ENCODE data around the gene ENOX2.
"Not testable (repeated sequence)": the region's sequence is repeated elsewhere in the genome, so short reads cannot be mapped to it uniquely, and the experiment has no call there.

The ENOX2 gene

DNA sequence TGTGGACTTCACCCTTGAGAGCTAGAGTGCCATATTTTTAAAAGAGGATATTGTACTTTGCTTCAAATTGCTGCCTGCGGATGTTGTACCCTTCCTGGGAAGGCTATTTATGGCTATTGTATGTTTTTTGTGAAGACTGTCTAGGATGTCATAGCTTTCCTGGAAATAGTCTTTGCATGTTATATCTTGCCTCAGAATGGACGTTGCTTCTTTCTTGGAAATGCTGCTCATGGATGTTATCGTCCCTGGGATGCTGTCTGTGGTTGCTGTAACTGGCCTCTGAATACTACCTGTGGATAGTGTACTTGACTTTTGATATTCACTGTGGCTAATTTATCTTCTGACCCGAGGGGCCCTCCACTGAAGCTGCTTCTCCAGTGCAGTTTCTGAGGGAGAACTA is 146.8 kb downstream of the ENOX2 start:
- DNase-seq (ENCODE audit: low read depth in 2 of 2): no peak

DNA sequence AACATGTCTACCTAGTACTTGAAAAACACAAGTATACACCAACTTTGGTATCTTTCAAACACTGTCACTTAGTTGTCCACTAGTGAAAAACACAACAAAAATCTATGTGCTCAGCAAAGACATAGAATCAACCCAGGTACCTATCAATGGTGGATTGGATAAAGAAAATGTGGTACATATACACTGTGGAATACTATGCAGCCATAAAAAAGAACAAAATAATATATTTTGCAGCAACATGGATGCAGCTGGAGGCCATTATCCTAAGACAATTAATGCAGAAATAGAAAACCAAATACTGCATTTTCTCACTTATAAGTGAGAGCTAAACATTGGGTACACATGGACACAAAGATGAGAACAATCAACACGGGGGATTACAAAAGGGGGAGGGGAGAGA is 148.7 kb downstream of the ENOX2 start:
- no peak for DNase-seq (ENCODE audit: low read depth in 2 of 2)

DNA sequence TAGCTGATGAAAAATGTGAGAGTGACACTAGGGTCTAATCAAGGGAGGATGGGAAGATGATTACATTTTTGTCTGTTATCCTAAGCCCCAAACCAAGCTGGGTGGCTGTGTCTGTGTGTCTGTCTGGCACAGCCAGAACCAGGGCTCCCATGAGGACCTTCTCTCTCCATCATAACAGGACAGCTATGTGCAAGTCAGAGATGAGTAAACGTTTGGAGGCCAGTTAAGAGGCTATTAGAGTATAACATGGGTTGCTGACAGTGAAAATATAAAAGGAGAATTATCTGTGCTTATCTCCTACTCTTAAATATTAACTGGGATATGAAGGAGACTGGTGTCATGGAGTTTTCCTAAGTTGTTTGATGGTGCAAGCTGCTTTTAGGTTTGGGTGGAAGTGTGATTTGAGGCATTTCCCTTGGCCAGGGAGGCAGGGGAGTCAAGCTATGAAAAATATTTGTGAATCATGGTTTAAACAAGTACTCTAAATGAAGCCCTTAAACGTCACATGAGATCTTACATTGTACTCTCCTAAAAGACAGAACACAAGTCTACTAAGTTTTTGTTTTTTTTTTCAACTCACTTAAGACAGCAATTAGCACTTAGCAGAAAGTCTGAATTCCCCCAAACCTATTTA is 156.2 kb downstream of the ENOX2 start:
- DNase-seq (ENCODE audit: low read depth in 2 of 2): no peak

DNA sequence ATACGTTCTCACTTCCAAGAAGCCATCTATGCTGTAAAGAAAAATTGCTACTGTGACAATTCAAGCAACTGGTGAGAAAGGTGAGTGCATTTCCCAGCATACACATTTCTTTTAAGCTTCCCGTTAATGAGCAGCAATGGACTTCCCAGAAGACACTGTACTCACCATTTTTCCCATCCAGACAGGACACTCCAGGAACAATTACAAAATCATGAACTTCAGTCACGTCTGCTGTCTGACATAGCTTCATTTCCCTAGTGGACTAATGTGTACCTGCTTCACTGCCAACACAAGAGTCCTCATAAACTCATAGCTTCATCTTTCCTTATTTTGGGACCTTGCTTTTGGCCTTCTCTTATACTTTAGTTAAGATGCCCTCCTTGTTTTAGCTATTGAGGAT is 156.9 kb downstream of the ENOX2 start:
- no peak for DNase-seq (ENCODE audit: low read depth in 2 of 2)

DNA sequence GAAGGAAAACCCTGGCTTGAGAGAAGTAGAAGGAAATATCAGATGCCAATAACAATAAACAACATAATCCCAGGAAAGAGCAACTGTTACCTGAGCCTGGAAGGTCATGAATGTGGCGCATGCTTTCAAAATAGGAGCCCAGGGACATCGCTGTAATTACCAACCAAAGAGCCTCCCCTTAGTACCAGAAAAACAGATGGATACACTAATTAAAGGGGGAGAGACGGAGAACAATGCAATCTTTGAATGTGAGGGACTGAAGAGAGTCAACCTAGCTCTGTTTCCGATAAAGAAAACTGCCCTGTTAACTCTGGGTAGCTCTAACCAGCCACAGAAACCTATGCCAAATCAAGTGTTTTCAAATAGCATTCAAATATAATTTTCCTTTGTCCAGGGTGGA is 161.4 kb downstream of the ENOX2 start:
- no peak for DNase-seq (ENCODE audit: low read depth in 2 of 2)

- no peak for DNase-seq (ENCODE audit: low read depth in 2 of 2)
These were observed 161.9 kb downstream of the ENOX2 start for GRCh38 chrX:130741151-130741550.

GRCh38 chrX:130738638-130739195 is 164.3 kb downstream of the ENOX2 start:
- DNase-seq (ENCODE audit: low read depth in 2 of 2): no peak

GRCh38 chrX:130734713-130735112 is 168.3 kb downstream of the ENOX2 start:
- no peak for DNase-seq (ENCODE audit: low read depth in 2 of 2)

GRCh38 chrX:130728208-130728607 is 174.8 kb downstream of the ENOX2 start:
- DNase-seq (ENCODE audit: low read depth in 2 of 2): no peak

- no peak for DNase-seq (ENCODE audit: low read depth in 2 of 2)
These were observed 176.3 kb downstream of the ENOX2 start for GRCh38 chrX:130726661-130727060.

DNA sequence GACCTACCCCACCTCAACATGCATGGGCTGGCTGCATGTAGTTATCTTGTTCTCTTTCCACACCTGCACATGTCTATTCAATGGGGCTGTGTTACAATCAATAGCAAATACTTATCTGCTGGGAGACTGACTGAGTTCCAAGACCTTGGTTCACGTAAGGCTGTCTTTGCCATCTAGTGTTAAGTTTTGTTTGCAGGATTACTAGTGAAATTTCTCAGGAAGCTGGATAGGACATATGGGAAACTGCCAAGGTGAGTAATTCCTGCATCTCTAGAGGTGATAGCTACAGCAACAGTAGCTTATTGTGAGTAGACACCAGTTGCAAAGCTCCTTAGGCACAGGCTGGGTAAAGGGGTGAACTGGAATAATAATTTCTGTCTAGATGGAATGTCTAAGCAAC is 177.5 kb downstream of the ENOX2 start:
- DNase-seq (ENCODE audit: low read depth in 2 of 2): no peak

DNA sequence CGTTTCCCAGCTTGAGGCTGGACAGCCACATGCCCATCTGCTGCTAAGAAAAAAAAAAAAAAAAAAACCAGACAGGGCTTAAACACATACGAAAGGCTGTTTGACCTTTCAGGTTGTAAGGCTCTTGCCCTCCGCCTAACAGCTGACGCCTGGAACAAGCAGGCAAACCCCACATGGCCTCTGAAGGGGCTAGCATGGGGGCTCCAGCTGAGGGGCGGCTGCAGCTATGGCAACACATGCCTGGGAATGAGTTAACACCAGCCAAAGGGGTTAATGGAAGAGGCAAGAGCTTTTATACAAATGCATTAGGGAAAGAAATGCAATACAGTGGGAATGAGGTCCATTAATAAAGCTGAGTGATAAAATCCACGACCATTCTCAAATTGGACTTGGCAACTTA is 183.6 kb downstream of the ENOX2 start:
- DNase-seq (ENCODE audit: low read depth in 2 of 2): no peak

- DNase-seq (ENCODE audit: low read depth in 2 of 2): no peak
These were observed 184.9 kb downstream of the ENOX2 start for GRCh38 chrX:130718137-130718536.

DNA sequence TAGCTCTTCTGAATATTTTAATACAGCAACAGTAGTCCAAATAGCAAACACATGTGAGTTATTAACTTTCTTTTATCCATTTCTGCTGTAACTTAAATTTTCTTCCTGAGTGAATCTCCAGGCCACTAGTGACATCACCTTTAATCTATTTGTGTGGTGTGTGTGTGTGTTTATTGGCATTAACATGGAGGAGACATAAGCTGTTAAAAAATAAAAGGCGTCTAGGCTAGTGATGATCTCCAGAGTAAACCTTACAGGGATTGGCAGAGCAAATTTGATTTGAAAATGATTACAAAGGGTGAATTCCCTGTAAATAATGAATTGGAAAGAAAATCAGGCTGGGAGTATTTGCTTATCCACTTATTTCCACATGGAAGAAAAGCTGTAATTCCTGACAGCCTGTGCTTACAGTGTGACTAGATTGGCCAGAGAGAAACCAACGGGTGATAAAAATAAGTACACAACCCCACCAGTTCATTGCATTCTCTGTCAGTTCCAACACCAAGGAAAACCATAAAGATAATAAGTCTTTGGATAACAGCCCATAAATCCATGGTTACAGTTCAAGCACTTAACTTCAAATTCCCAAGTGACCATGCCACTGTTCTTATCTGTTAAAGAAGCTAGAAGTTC is 186.1 kb downstream of the ENOX2 start:
- DNase-seq (ENCODE audit: low read depth in 2 of 2): no peak

- DNase-seq (ENCODE audit: low read depth in 2 of 2): no peak
These were observed 186.7 kb downstream of the ENOX2 start for GRCh38 chrX:130716346-130716745.

DNA sequence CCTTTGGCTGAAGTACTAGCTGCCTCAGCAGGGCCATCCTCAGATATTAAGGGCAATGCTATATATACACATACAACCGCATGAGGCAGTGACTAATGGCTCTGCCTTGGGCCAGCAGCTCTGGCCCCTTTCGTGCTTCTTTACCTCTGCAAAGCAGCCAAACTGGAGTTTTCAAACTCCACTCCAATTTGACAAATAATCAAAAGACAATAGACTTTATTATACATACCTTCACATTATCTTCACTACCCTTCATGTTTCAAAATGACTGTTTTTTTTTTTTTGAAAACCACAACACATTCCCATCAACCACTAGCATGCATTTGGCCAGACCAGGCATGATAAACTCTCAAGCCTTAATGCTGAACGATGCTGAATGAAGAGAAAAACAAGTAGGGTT is 187.7 kb downstream of the ENOX2 start:
- DNase-seq (ENCODE audit: low read depth in 2 of 2): no peak

- no peak for DNase-seq (ENCODE audit: low read depth in 2 of 2)
These were observed 188.3 kb downstream of the ENOX2 start for GRCh38 chrX:130714665-130715064.

DNA sequence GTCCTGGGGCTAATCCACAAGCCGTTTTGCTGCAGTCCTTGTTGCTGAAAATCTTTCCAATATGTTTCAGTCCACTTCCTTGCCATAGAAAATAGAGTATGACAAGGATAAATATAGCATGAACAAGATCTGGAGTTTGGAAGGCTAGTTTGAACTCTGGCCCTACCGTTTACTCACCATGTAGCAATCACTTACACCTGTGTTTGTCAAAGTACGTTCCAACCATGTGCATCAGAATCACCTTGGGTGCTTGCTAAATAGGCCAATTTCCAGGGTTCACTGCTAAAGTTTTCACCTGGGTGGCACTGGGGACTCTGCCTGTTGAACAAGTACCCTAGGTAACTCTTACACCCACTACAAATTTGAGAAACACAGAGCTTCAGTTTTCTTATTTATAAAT is 188.9 kb downstream of the ENOX2 start:
- DNase-seq (ENCODE audit: low read depth in 2 of 2): no peak

DNA sequence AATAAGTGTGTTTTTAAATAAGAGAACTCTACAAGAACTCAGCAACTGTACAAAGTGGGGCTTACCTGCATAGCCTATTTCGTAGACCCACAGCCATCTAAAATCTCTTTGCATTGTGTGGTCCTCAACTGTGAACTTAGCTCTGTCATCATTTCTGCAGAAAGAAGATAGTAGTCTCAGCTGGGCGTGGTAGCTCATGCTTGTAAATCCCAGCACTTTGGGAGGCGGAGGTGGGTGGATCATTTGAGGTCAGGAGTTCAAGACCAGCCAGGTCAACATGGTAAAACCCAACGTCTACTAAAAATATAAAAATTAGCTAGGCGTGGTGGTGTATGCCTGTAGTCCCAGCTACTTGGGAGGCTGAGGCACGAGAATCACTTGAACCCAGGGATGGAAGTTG is 193.8 kb downstream of the ENOX2 start:
- not testable (repeated sequence) for DNase-seq (ENCODE audit: low read depth in 2 of 2)

DNA sequence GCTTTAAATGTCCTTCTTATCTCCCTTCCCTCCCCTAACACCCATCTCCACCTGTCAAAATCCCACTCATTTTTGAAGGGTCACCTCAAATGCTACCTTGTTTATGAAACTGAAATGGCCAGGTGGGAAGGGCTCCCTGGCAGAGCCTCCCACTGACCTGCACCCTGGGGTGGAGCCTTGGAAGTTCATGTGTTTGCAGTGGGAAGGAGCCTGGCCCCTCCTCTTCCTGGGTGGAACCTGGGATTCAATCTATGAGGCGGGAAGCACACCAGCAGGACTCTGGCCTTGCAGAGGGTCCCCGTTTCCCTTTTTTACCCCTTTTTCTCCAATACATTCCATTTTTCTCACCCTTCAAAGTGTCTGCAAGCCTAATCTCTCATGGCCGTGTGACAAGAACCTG is 197.4 kb downstream of the ENOX2 start:
- DNase-seq (ENCODE audit: low read depth in 2 of 2): no peak

GRCh38 chrX:130704053-130705038 is 198.7 kb downstream of the ENOX2 start:
- no peak for DNase-seq (ENCODE audit: low read depth in 2 of 2)
